Natural killer cell treated with Interleukin-12 subunit alpha and Interleukin-12 subunit beta and Interleukin-15 and Interleukin-18, amount 100 ng/mL, for 72 hours (primary cell): ENCODE measurements around the gene SLC51A. TPM values are rescaled to one million over a fixed set of nuclear protein-coding genes. Genes with fewer than 3 reads are reported as not detected.
"Not testable (repeated sequence)": the region's sequence is repeated elsewhere in the genome, so short reads cannot be mapped to it uniquely, and the experiment has no call there.

Source experiments
- ATAC-seq, 2 donors: fragments of 150-1000 bp; cut with Tn5 transposase in 1 of 2; sonication (Bioruptor Pico), chemical (Tn5 transposase) in 1 of 2; 2 replicates each; pipeline ENCODE4 v1.10.0; 2021
- DNase-seq: peaks from one replicate; pipeline ENCODE4 v3.0.0; 2022; ENCODE audit warnings: low spot score
- H3K27ac Mint-ChIP-seq, 2 donors: 1 replicate in 1 of 2; 2 replicates in 1 of 2; pipeline ENCODE4 v1.8.0; 2022; ENCODE audit warnings: mixed read lengths in 2 of 2, mild to moderate bottlenecking in 1 of 2, moderate library complexity in 1 of 2
- H3K27me3 Mint-ChIP-seq, 2 donors: 1 replicate in 1 of 2; 2 replicates in 1 of 2; pipeline ENCODE4 v1.8.0; 2022; ENCODE audit warnings: mixed read lengths in 2 of 2
- H3K36me3 Mint-ChIP-seq: one replicate; pipeline ENCODE4 v1.8.0; 2022; ENCODE audit warnings: mixed read lengths
- H3K4me1 Mint-ChIP-seq, 2 donors: 1 replicate in 1 of 2; 2 replicates in 1 of 2; pipeline ENCODE4 v1.8.0; 2022; ENCODE audit warnings: low read depth in 2 of 2, mixed read lengths in 2 of 2, mild to moderate bottlenecking in 1 of 2
- H3K4me3 Mint-ChIP-seq: one replicate; pipeline ENCODE4 v1.8.0; 2022; ENCODE audit warnings: mixed read lengths
- H3K9me3 Mint-ChIP-seq: 2 replicates; pipeline ENCODE4 v1.8.0; 2022; ENCODE audit warnings: mixed read lengths
- total RNA-seq, 2 donors: library from RNA; stranded (reverse); gene quantifications; one replicate each; pipeline ENCODE4 v1.2.3, GENCODE V29; 2022

Gene SLC51A
- total RNA-seq, 2 donors from 2014 or later, result not detected

DNA sequence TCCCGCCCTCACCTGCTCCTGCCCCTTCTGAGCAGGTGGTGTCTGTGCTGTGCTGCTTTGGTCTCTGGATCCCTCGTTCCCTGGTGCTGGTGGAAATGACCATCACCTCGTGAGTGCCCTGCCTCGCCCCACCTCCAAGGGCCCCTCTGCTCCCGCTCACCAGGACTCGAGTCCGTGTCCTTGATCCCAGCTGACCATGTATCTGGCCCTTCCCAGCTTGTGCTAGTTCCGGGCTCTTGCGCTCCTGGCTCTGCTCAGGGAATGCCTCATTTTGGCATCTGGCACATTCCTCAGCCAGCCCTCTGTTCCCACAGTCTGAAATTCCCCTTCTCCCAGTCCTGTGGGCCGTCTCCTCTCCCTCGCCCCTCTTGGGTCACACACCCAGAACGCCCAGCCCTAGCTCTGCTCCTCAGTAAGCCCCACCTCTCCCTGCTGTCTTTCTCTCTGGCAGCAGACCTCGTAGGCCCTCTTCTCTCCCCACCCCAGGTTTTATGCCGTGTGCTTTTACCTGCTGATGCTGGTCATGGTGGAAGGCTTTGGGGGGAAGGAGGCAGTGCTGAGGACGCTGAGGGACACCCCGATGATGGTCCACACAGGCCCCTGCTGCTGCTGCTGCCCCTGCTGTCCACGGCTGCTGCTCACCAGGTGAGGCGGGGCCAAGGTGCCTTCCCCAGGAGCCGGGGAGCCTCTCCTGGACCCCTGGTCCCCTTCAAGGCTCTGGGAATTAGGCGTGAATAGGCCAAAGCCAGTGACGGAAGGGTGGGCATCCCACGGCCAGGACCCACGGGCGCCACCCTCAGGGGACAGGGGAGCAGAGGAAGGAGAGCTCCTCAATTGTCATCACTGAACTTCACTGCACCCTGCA, 11.5 kb downstream of the SLC51A start:
- H3K27me3 Mint-ChIP-seq, result no peaks in the 10 kb centered on the region
- H3K9me3 Mint-ChIP-seq, result no peaks in the 10 kb centered on the region
- H3K4me3 Mint-ChIP-seq, result no peak overlapping the region
- peaks cover 4 to 7% of the 10 kb centered on the region in 2 donors for H3K4me1 Mint-ChIP-seq
- no peak overlapping the region for H3K27ac Mint-ChIP-seq
- peak in 1 of 2 donors; percentile 33 for ATAC-seq
- DNase-seq, result no peak
- H3K36me3 Mint-ChIP-seq, result no peaks in the 10 kb centered on the region

DNA sequence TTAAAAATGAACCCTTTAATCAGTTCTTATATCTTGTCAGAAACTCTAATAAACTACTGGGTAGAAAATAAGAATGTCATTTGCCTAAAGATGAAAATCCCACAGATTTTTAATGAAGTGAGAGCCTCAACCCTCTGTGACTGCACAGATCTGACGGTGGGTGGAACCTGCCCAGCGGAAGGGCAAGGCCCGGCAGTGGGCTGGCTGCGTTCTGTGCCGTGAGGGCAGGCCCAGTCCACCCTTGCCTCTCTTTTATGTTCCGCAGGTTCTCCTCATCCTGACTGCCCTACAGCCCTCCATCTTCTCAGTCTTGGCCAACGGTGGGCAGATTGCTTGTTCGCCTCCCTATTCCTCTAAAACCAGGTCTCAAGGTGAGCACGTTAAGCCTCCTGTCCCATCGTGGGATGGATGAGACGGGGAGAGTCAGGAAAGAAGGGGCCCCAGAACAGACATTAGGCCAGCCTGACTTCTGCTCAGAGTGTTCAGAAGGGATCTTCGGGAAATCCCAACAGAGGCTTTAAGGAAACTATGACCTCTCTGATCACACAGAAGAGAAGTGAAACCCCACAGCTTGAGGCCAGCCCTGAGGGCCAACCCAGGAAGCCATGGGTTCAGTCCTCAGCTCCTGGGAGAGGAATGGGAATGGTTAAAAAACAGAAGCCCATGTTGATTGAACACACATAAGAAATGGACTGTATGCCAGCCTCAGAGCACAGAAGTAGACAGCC, 16.0 kb downstream of the SLC51A start:
- H3K36me3 Mint-ChIP-seq, result no peaks in the 10 kb centered on the region
- peaks cover 31 to 38% of the 10 kb centered on the region in 2 donors for H3K4me1 Mint-ChIP-seq
- no peak overlapping the region for H3K4me3 Mint-ChIP-seq
- no peaks in the 10 kb centered on the region for H3K9me3 Mint-ChIP-seq
- no peaks in the 10 kb centered on the region for H3K27me3 Mint-ChIP-seq
- peak overlapping the region in 1 of 2 donors; percentile 13 for H3K27ac Mint-ChIP-seq
- DNase-seq, result no peak
- peak; percentile 51 to 58 for ATAC-seq

DNA sequence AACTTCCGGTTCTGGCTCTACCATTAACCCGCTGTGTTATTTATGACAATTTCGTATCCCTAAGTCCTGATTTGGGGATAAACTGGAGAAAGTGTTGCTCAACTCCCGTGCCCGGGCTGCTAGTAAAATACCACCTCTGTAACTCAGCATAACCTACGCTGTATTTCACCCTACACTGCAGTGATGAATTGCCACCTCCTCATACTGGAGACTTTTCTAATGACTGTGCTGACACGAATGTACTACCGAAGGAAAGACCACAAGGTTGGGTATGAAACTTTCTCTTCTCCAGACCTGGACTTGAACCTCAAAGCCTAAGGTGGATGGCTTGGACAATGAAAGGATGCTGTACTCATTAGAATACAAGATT, 16.5 kb downstream of the SLC51A start:
- peaks cover 37 to 44% of the 10 kb centered on the region in 2 donors for H3K4me1 Mint-ChIP-seq

DNA sequence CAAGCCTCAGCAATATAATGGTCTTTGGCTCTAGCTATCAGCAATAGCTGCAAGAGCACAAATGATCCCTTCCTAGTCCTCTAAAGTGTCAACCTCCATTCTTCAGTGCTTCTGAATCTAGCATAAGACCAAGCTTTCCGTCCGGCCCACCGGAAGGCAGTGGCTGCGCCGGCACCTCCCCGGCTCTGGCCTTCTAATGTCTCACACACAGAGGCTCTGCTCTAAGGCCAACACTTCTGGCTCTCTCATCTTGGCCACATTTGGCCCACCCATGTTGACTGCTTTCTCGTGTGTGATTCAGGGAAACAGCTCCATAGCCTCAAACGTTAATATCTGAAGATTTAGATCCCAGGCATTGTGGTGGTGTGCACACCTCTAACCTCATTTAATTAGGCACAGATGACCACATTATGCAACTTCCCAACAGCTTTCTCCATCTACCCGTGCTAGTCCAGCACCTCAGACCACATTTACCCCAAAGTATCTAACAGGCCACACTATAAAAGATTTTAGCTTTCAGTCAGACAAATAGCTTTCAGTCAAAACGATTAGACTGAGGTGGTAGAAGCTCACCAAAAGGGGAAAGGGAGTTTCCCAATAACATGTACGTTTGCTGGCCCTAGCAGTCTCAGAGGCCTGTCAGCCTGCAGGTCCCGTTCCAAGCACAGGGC, 19.3 kb downstream of the SLC51A start:
- H3K27ac Mint-ChIP-seq, result peak overlapping the region in 1 of 2 donors; percentile 43
- DNase-seq (no peak), ATAC-seq (peak; percentile 51 to 63)
- H3K9me3 Mint-ChIP-seq, result no peaks in the 10 kb centered on the region
- H3K27me3 Mint-ChIP-seq, result no peaks in the 10 kb centered on the region
- peaks cover 18% of the 10 kb centered on the region for H3K36me3 Mint-ChIP-seq
- peak overlapping the region; percentile 25 for H3K4me3 Mint-ChIP-seq
- H3K4me1 Mint-ChIP-seq, result peaks cover 45 to 59% of the 10 kb centered on the region in 2 donors

More for the DNA sequence above, 16.5 kb downstream of the SLC51A start:
- Mint-ChIP-seq H3K36me3 (no peaks in the 10 kb centered on the region), H3K27ac (peak overlapping the region in 1 of 2 donors; percentile 38), H3K27me3 (no peaks in the 10 kb centered on the region), H3K9me3 (no peaks in the 10 kb centered on the region), H3K4me3 (no peak overlapping the region)
- DNase-seq (no peak), ATAC-seq (peak in 1 of 2 donors; percentile 79)

DNA sequence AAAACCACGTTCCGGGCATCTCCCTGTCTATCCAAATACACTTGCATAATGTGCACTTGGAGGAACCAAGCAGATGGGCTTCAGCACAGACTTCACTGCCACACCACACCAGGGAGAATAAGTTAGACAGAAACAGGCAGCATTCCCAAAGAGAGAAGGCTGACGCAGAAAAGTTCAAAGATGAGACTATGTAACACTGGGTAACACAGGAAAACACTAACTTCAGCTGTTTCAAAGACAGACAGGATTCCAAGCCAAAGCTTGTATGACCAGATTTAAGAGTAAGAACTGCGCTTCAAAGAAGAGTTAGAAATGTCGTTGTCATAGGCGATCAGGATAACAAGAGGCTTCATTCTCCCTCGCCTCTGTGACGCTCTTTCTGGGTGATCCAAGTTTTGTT, 19.9 kb downstream of the SLC51A start:
- DNase-seq, result no peak
- H3K4me3 Mint-ChIP-seq, result peak overlapping the region; percentile 25
- H3K27ac Mint-ChIP-seq, result peak overlapping the region in 1 of 2 donors; percentile 43
- peaks cover 45 to 59% of the 10 kb centered on the region in 2 donors for H3K4me1 Mint-ChIP-seq
- no peaks in the 10 kb centered on the region for H3K27me3 Mint-ChIP-seq
- no peaks in the 10 kb centered on the region for H3K9me3 Mint-ChIP-seq
- ATAC-seq, result no peak
- H3K36me3 Mint-ChIP-seq, result peaks cover 21% of the 10 kb centered on the region

DNA sequence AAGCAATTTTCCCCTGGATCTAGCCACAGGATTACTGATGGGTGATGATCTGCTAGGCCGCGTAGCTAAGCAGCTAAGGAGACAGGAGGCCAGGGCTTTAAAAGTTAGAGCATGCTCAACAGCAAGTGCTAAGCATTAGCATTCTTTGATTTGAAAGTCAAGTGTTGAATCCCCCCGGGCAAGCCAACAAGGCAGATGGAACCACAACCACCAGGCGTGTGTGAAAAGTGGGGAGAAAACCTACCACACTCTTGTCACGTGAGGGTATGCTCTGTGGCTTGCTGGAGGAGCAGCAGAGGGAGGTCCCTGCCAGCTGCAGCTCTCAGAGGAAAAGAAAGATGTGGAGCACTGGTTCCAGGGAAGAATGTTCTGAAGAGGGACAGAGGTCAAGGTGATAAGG, 20.9 kb downstream of the SLC51A start:
- H3K9me3 Mint-ChIP-seq, result no peaks in the 10 kb centered on the region
- H3K27me3 Mint-ChIP-seq, result no peaks in the 10 kb centered on the region
- peaks cover 45 to 59% of the 10 kb centered on the region in 2 donors for H3K4me1 Mint-ChIP-seq
- H3K4me3 Mint-ChIP-seq, result no peak overlapping the region
- H3K27ac Mint-ChIP-seq, result no peak overlapping the region
- no peak for DNase-seq
- peaks cover 27% of the 10 kb centered on the region for H3K36me3 Mint-ChIP-seq
- ATAC-seq, result peak in 1 of 2 donors; percentile 57

DNA sequence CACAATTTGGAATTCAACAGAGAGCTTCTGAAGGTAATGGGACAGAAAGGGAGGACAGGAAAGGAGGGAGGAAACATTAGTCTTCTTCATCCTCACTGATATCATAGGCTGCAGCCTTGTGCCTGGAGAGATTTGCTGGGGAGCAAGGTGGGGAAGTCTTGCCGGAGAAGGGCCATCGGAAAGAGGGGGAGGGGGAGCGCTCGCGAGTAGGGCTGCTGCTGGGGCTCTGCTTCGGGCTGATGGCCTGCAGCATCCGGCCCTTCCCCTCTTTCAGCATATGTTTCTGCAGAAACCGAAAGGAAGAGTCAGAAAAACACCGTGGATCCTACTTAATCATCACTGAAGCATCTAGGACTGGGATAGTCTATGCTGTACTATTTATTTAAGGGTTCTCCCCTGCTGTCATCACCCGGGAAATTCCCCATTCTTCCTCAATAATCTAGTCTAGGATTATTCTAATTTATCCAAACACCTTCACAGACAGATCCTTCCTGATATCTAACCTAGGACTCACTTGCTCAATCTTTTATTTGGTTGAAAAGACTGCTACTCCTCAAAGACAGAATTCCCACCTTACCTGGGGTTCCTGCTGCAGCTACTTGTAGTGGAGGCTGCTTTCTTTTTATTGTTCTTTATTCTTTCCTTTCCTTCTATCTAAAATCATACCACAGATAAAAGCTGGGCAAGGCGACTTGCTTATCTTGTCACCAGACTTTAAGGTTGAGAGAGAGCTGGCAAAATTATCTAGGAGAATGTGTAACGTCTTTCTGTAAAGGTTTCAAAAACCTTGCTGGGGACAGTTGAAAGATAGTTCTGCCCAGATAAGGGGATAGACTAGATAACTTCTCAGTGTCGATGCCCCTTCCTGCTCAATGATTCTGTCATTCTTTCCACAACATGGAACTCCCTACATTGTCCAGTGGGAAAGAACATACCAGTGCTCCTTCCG, 22.6 kb downstream of the SLC51A start:
- no peaks in the 10 kb centered on the region for H3K9me3 Mint-ChIP-seq
- peaks cover 35 to 45% of the 10 kb centered on the region in 2 donors for H3K4me1 Mint-ChIP-seq
- H3K4me3 Mint-ChIP-seq, result no peak overlapping the region
- H3K27ac Mint-ChIP-seq, result no peak overlapping the region
- no peak for DNase-seq
- ATAC-seq, result no peak
- peaks cover 31% of the 10 kb centered on the region for H3K36me3 Mint-ChIP-seq
- H3K27me3 Mint-ChIP-seq, result no peaks in the 10 kb centered on the region

DNA sequence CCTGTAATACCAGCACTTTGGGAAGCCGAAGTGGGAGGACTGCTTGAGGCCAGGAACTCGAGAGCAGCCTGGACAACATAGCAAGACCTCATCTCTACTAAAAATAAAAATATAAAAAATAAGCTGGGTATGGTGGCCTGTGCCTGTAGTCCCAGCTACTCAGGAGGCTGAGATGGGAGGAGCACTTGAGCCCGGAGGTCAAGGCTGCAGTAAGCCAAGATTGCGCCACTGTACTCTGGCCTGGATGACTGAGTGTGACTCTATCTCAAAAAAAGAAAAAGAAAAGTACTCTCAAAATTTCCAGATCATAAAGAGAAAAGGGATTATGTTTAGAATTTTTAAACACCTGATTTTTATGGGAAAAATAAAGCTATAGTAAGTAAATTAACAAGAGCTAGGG, 24.1 kb downstream of the SLC51A start:
- H3K36me3 Mint-ChIP-seq, result peaks cover 31% of the 10 kb centered on the region
- DNase-seq, result no peak
- ATAC-seq, result no peak
- H3K9me3 Mint-ChIP-seq, result no peaks in the 10 kb centered on the region
- no peak overlapping the region for H3K27ac Mint-ChIP-seq
- peaks cover 33 to 40% of the 10 kb centered on the region in 2 donors for H3K4me1 Mint-ChIP-seq
- no peak overlapping the region for H3K4me3 Mint-ChIP-seq
- H3K27me3 Mint-ChIP-seq, result no peaks in the 10 kb centered on the region

DNA sequence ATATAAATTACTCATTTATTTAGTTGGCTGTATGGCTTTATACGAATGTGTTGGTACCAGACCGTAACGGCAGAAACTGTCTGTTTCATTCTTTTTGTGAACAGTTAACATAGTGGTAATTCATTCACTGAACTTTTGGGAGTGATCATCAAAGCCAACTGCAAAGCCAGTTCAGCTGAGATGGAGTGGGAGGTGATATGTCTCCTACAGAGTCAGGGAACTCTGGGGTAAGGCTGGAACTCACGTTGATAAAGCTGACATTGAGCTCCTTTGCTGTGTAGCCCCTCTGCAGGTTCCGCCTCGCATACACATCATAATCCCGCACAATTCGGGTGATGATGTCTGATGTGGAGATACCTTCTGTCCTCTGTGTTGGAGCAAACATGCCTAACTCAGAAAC, 25.4 kb downstream of the SLC51A start:
- ATAC-seq, result no peak
- H3K36me3 Mint-ChIP-seq, result peaks cover 31% of the 10 kb centered on the region

DNA sequence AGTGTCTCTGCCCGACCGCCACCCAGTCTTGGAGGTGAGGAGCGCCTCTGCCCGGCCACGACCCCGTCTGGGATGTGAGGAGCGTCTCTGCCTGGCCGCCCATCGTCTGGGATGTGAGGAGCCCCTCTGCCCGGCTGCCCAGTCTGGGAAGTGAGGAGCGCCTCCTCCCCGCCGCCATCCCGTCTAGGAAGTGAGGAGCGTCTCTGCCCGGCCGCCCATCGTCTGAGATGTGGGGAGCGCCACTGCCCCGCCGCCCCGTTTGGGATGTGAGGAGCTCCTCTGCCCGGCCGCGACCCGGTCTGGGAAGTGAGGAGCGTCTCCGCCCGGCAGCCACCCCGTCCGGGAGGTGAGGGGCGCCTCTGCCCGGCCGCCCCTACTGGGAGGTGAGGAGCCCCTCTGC, 27.8 kb downstream of the SLC51A start:
- H3K36me3 Mint-ChIP-seq, result peaks cover 26% of the 10 kb centered on the region
- H3K4me1 Mint-ChIP-seq, result peaks cover 14 to 25% of the 10 kb centered on the region in 2 donors

More for the DNA sequence above, 25.4 kb downstream of the SLC51A start:
- no peaks in the 10 kb centered on the region for H3K9me3 Mint-ChIP-seq
- DNase-seq, result no peak
- no peak overlapping the region for H3K4me3 Mint-ChIP-seq
- H3K4me1 Mint-ChIP-seq, result peaks cover 26 to 34% of the 10 kb centered on the region in 2 donors
- no peak overlapping the region for H3K27ac Mint-ChIP-seq
- no peaks in the 10 kb centered on the region for H3K27me3 Mint-ChIP-seq

DNA sequence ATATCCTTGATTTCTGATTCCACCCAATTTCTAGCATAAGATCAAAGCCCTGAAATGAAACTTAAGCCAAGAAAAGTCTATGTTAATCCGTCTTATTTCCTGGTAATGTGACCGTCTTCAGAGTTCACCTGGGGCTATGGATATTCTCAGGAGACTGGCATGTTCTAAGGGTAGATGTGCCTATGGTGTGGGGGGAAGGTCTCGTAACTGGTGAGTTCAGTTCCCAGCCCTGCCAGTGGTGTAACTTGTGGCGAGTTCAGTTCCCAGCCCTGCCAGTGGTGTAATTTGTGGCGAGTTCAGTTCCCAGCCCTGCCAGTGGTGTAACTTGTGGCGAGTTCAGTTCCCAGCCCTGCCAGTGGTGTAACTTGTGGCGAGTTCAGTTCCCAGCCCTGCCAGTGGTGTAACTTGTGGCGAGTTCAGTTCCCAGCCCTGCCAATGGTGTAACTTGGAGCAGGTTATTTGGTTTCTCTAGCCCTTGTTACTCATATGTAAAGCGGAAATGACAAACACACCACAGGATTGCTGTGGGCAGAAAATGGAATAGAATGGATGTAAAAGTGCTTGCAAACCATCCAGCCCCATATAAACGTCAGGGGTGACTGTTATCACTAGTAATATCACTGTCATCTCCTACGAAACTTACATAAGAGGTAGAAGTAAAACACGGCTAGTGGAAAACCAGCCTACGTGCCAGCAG, 30.4 kb downstream of the SLC51A start:
- peaks cover 14% of the 10 kb centered on the region for H3K36me3 Mint-ChIP-seq
- H3K9me3 Mint-ChIP-seq, result no peaks in the 10 kb centered on the region

More for the DNA sequence above, 27.8 kb downstream of the SLC51A start:
- not testable (repeated sequence) for H3K4me3 Mint-ChIP-seq, H3K27ac Mint-ChIP-seq, DNase-seq, H3K9me3 Mint-ChIP-seq, H3K27me3 Mint-ChIP-seq, ATAC-seq

GRCh38 chr3:196251918-196252317, 35.6 kb downstream of the SLC51A start:
- no peak for ATAC-seq
- Mint-ChIP-seq H3K27me3 (no peaks in the 10 kb centered on the region), H3K4me3 (no peak overlapping the region), H3K27ac (no peak overlapping the region), H3K9me3 (no peaks in the 10 kb centered on the region), H3K36me3 (peaks cover 5% of the 10 kb centered on the region), H3K4me1 (peaks cover 15 to 19% of the 10 kb centered on the region in 2 donors)
- DNase-seq, result no peak

More for the DNA sequence above, 30.4 kb downstream of the SLC51A start:
- Mint-ChIP-seq H3K27ac (peak overlapping the region; percentile 66 to 78), H3K27me3 (no peaks in the 10 kb centered on the region), H3K4me1 (peaks cover 17 to 18% of the 10 kb centered on the region in 2 donors), H3K4me3 (peak overlapping the region; percentile 5)
- ATAC-seq (peak; percentile 94 to 97), DNase-seq (peak; percentile 67)
